ENCODE data around the gene MRAP.

MRAP gene

GRCh38 chr21:32298658-32299081, at the start of gene MRAP:
TSS of gene MRAP (plus strand) at chr21:32298855. CDS start at chr21:32298972, 117 bp downstream.
- H3K4me3 ChIP-seq (ENCODE audit: low read depth, low read length): no peak within 1 kb of the TSS
- TF ChIP-seq CTCF (IDR thresholded peaks at IDR 0.05; ENCODE audit: low read depth, low read length, missing control alignments): no peak
- in situ Hi-C loops (cut with HindIII; ENCODE audit: low sequenced_read_pairs): no loop called here
- no peak for DNase-seq (ENCODE audit: low read depth)

DNA sequence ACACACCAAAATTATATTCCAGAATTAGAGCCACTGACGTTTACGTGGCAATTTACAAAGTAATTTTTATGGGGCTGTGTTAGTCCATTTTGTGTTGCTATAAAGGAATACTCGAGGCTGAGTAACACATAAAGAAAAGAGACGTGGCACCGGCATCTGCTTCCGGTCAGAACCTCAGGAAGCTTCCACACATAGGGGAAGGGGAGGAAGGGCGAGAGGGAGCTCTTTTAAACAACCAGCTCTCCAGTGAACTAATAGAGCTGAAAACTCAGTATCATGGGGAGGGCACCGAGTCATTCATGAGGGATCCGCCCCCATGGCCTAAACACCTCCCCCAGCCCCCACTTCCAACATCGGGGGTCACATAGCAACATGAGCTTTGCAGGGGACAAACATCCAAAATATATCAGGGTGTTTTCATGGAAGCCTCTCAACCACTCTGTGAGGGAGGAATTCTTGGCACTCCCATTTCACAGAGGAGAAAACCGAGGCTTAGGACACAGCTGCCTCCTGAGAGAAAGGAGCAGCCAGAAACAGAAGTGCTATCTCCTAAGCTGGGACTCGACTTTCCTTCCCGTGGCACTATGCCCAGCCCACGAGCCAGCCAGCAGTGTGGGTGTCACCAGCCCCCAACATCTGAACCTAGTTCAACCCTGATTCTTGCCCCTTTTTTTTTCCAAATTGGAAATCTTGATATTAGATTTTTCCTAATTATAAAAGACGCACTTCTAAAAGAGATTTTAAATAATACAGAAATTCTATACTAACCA, 49.0 kb upstream of the MRAP start:
- DNase-seq (ENCODE audit: low read depth): no peak
- H3K4me3 ChIP-seq (ENCODE audit: low read depth, low read length): no peak overlapping the region
- TF ChIP-seq CTCF (IDR thresholded peaks at IDR 0.05; ENCODE audit: low read depth, low read length, missing control alignments): no peak
- in situ Hi-C loops (cut with HindIII; ENCODE audit: low sequenced_read_pairs): no loop called here

- H3K4me3 ChIP-seq (ENCODE audit: low read depth, low read length): no peak overlapping the region
- TF ChIP-seq CTCF (IDR thresholded peaks at IDR 0.05; ENCODE audit: low read depth, low read length, missing control alignments): no peak
- DNase-seq (ENCODE audit: low read depth): no peak
- in situ Hi-C loops (cut with HindIII; ENCODE audit: low sequenced_read_pairs): no loop called here
Observed at GRCh38 chr21:32252136-32252535, 46.5 kb upstream of the MRAP start.

DNA sequence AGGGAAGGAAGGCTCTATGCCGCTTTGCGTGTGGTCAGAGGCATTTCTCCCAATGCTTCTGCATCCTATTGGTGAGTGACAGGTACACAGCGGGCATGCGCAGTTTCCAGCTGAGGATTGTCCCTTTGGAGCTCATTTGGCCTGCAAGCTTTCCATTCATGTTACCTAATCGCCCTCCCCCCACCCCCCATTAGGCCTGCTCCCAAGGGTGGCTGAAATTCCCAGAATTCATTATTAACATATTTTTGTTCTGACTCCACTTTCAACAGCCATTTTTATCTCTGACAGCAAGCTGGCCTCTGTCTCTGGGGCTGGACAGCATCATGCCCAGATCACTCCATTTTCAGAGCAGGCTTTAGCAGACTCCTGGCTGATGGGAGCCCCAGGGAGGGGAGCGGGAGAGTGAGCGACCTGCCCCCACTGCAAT, 45.4 kb upstream of the MRAP start:
- H3K4me3 ChIP-seq (ENCODE audit: low read depth, low read length): no peak overlapping the region
- DNase-seq (ENCODE audit: low read depth): no peak
- in situ Hi-C loops (cut with HindIII; ENCODE audit: low sequenced_read_pairs): no loop called here
- no peak for TF ChIP-seq CTCF (IDR thresholded peaks at IDR 0.05; ENCODE audit: low read depth, low read length, missing control alignments)

GRCh38 chr21:32256251-32256650, 42.4 kb upstream of the MRAP start:
- DNase-seq (ENCODE audit: low read depth): no peak
- in situ Hi-C loops (cut with HindIII; ENCODE audit: low sequenced_read_pairs): no loop called here
- H3K4me3 ChIP-seq (ENCODE audit: low read depth, low read length): no peak overlapping the region
- no peak for TF ChIP-seq CTCF (IDR thresholded peaks at IDR 0.05; ENCODE audit: low read depth, low read length, missing control alignments)

- in situ Hi-C loops (cut with HindIII; ENCODE audit: low sequenced_read_pairs): no loop called here
- peak; percentile 91 for DNase-seq (ENCODE audit: low read depth)
- no peak overlapping the region for H3K4me3 ChIP-seq (ENCODE audit: low read depth, low read length)
- TF ChIP-seq CTCF (IDR thresholded peaks at IDR 0.05; ENCODE audit: low read depth, low read length, missing control alignments): no peak
Observed at GRCh38 chr21:32256873-32257620, 41.6 kb upstream of the MRAP start.

All from astrocyte of the cerebellum (primary cell).